WTC11 (cell line): ENCODE results near the gene RGS7. TPM values are rescaled to one million over a fixed set of nuclear protein-coding genes. Genes with fewer than 3 reads are reported as not detected.
A peak's percentile ranks its signal among the peaks of the same experiment; 100 is the strongest.
"Not testable (repeated sequence)": the region's sequence is repeated elsewhere in the genome, so short reads cannot be mapped to it uniquely, and the experiment has no call there.

Source experiments
- ATAC-seq: fragments of 200-7000 bp; cut with Tn5 transposase; 2 replicates; pipeline ENCODE4 v1.10.0; 2021; ENCODE audit warnings: mild to moderate bottlenecking, moderate library complexity
- CTCF ChIA-PET: fragments of 300-600 bp; sonication (Branson Sonifier 250); formaldehyde crosslinking; loops from one replicate; lab custom pipeline; 2021; ENCODE audit warnings: antibody characterized with exemption; lab: Charles Lee
- POLR2A ChIA-PET: fragments of 350-600 bp; sonication (Branson Sonifier 250); formaldehyde crosslinking; loops from one replicate; lab custom pipeline; 2021; ENCODE audit warnings: antibody characterized with exemption; lab: Charles Lee
- DNase-seq: peaks from one replicate; pipeline ENCODE4 v3.0.0; 2021; ENCODE audit warnings: low spot score
- H3K27ac Mint-ChIP-seq: 2 replicates; pipeline ENCODE4 v1.8.0; 2021; ENCODE audit warnings: mixed read lengths
- H3K27me3 Mint-ChIP-seq: 2 replicates; pipeline ENCODE4 v1.8.0; 2021; ENCODE audit warnings: low read depth, mild to moderate bottlenecking, moderate library complexity, mixed read lengths
- H3K36me3 Mint-ChIP-seq: 2 replicates; pipeline ENCODE4 v1.8.0; 2021; ENCODE audit warnings: mixed read lengths
- H3K4me1 Mint-ChIP-seq: 2 replicates; pipeline ENCODE4 v1.8.0; 2022; ENCODE audit warnings: mixed read lengths
- H3K4me3 Mint-ChIP-seq: 2 replicates; pipeline ENCODE4 v1.8.0; 2021; ENCODE audit warnings: mild to moderate bottlenecking, moderate library complexity, mixed read lengths
- H3K9me3 Mint-ChIP-seq: 2 replicates; pipeline ENCODE4 v1.8.0; 2021; ENCODE audit warnings: mixed read lengths
- CREB1 ChIP-seq: sonication (generic); formaldehyde crosslinking; IDR thresholded peaks from 2 replicates; pipeline ENCODE4 v1.8.0; 2023; ENCODE audit warnings: mild to moderate bottlenecking, missing genetic modification reagents
- ERG ChIP-seq: fragments of 250-450 bp; sonication (Bioruptor Pico); IDR thresholded peaks from 2 replicates; pipeline ENCODE4 v1.8.0; 2021; ENCODE audit warnings: mild to moderate bottlenecking
- FOXP1 ChIP-seq: sonication (generic); formaldehyde crosslinking; IDR thresholded peaks from 2 replicates; pipeline ENCODE4 v1.8.0; 2022; ENCODE audit warnings: missing genetic modification reagents, mild to moderate bottlenecking, moderate library complexity, borderline replicate concordance
- PRRX2 ChIP-seq: fragments of 250-450 bp; sonication (Bioruptor Pico); IDR thresholded peaks from 2 replicates; pipeline ENCODE4 v1.8.0; 2021; ENCODE audit warnings: mild to moderate bottlenecking
- RELA ChIP-seq: sonication (generic); formaldehyde crosslinking; IDR thresholded peaks from 2 replicates; pipeline ENCODE4 v1.8.1; 2022; ENCODE audit warnings: missing genetic modification reagents, mild to moderate bottlenecking, borderline replicate concordance
- SMAD4 ChIP-seq: sonication (generic); formaldehyde crosslinking; IDR thresholded peaks from 2 replicates; pipeline ENCODE4 v1.8.0; 2022; ENCODE audit warnings: mild to moderate bottlenecking, missing genetic modification reagents
- STAT6 ChIP-seq: sonication (generic); formaldehyde crosslinking; conservative IDR thresholded peaks from 2 replicates; pipeline ENCODE4 v1.8.1; 2023; ENCODE audit warnings: mild to moderate bottlenecking, low read depth, missing genetic modification reagents, moderate library complexity
- TCF7 ChIP-seq: sonication (generic); formaldehyde crosslinking; IDR thresholded peaks from 2 replicates; pipeline ENCODE4 v1.8.0; 2022; ENCODE audit warnings: mild to moderate bottlenecking, low read depth, missing genetic modification reagents, moderate library complexity
- TEAD4 ChIP-seq: sonication (generic); formaldehyde crosslinking; IDR thresholded peaks from 2 replicates; pipeline ENCODE4 v1.8.0; 2022; ENCODE audit warnings: mild to moderate bottlenecking, missing genetic modification reagents
- ZBTB21 ChIP-seq: sonication (generic); formaldehyde crosslinking; IDR thresholded peaks from 2 replicates; pipeline ENCODE4 v1.8.1; 2023; ENCODE audit warnings: mild to moderate bottlenecking, missing genetic modification reagents, borderline replicate concordance
- ZNF121 ChIP-seq: sonication (generic); formaldehyde crosslinking; IDR thresholded peaks from 2 replicates; pipeline ENCODE4 v1.8.0; 2023; ENCODE audit warnings: missing genetic modification reagents
- ZNF138 ChIP-seq: sonication (generic); formaldehyde crosslinking; conservative IDR thresholded peaks from 2 replicates; pipeline ENCODE4 v1.8.1; 2022; ENCODE audit warnings: mild to moderate bottlenecking, moderate library complexity, missing genetic modification reagents
- ZNF317 ChIP-seq: sonication (generic); formaldehyde crosslinking; IDR thresholded peaks from 2 replicates; pipeline ENCODE4 v1.8.1; 2023; ENCODE audit warnings: low read depth, mild to moderate bottlenecking, moderate library complexity, missing genetic modification reagents, borderline replicate concordance
- ZNF416 ChIP-seq: fragments of 250-450 bp; sonication (Bioruptor Pico); IDR thresholded peaks from 2 replicates; pipeline ENCODE4 v1.9.0; 2021; ENCODE audit warnings: mild to moderate bottlenecking, inconsistent platforms
- total RNA-seq: library from RNA; stranded (reverse); gene quantifications from 3 replicates; pipeline ENCODE4 v1.2.3, GENCODE V29; 2021
- TF ChIP-seq, protein P1 (sequence below): sonication (generic); formaldehyde crosslinking; IDR thresholded peaks from 2 replicates; pipeline ENCODE4 v1.8.0; 2023; ENCODE audit warnings: mild to moderate bottlenecking, missing genetic modification reagents
- TF ChIP-seq, protein P2 (sequence below): sonication (generic); formaldehyde crosslinking; IDR thresholded peaks from 2 replicates; pipeline ENCODE4 v1.8.0; 2023; ENCODE audit warnings: missing genetic modification reagents, mild to moderate bottlenecking, borderline replicate concordance
- TF ChIP-seq, protein P3 (sequence below): sonication (generic); formaldehyde crosslinking; IDR thresholded peaks from 2 replicates; pipeline ENCODE4 v1.8.0; 2022; ENCODE audit warnings: mild to moderate bottlenecking, missing genetic modification reagents

Gene RGS7
- total RNA-seq, 1 experiment from 2014 or later, result 1.2 TPM

- H3K27me3 Mint-ChIP-seq, result no peaks in the 10 kb centered on the region
- no peak for DNase-seq
- H3K36me3 Mint-ChIP-seq, result peaks cover 12% of the 10 kb centered on the region
- no peak for TF ChIP-seq STAT6 (CRISPR knock-in tag)
- no peak for TF ChIP-seq TCF7
- no peak for TF ChIP-seq ZNF138 (CRISPR knock-in tag)
- TF ChIP-seq TEAD4 (CRISPR knock-in tag), result no peak
- TF ChIP-seq ZNF317 (CRISPR knock-in tag), result no peak
- TF ChIP-seq PRRX2 (CRISPR knock-in tag), result no peak
- TF ChIP-seq ZNF121 (CRISPR knock-in tag), result no peak
- no peak for TF ChIP-seq FOXP1 (CRISPR knock-in tag)
- TF ChIP-seq, protein P1, sequence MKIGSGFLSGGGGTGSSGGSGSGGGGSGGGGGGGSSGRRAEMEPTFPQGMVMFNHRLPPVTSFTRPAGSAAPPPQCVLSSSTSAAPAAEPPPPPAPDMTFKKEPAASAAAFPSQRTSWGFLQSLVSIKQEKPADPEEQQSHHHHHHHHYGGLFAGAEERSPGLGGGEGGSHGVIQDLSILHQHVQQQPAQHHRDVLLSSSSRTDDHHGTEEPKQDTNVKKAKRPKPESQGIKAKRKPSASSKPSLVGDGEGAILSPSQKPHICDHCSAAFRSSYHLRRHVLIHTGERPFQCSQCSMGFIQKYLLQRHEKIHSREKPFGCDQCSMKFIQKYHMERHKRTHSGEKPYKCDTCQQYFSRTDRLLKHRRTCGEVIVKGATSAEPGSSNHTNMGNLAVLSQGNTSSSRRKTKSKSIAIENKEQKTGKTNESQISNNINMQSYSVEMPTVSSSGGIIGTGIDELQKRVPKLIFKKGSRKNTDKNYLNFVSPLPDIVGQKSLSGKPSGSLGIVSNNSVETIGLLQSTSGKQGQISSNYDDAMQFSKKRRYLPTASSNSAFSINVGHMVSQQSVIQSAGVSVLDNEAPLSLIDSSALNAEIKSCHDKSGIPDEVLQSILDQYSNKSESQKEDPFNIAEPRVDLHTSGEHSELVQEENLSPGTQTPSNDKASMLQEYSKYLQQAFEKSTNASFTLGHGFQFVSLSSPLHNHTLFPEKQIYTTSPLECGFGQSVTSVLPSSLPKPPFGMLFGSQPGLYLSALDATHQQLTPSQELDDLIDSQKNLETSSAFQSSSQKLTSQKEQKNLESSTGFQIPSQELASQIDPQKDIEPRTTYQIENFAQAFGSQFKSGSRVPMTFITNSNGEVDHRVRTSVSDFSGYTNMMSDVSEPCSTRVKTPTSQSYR (CRISPR knock-in tag), result no peak
- TF ChIP-seq CREB1 (CRISPR knock-in tag), result no peak
- TF ChIP-seq, protein P2, sequence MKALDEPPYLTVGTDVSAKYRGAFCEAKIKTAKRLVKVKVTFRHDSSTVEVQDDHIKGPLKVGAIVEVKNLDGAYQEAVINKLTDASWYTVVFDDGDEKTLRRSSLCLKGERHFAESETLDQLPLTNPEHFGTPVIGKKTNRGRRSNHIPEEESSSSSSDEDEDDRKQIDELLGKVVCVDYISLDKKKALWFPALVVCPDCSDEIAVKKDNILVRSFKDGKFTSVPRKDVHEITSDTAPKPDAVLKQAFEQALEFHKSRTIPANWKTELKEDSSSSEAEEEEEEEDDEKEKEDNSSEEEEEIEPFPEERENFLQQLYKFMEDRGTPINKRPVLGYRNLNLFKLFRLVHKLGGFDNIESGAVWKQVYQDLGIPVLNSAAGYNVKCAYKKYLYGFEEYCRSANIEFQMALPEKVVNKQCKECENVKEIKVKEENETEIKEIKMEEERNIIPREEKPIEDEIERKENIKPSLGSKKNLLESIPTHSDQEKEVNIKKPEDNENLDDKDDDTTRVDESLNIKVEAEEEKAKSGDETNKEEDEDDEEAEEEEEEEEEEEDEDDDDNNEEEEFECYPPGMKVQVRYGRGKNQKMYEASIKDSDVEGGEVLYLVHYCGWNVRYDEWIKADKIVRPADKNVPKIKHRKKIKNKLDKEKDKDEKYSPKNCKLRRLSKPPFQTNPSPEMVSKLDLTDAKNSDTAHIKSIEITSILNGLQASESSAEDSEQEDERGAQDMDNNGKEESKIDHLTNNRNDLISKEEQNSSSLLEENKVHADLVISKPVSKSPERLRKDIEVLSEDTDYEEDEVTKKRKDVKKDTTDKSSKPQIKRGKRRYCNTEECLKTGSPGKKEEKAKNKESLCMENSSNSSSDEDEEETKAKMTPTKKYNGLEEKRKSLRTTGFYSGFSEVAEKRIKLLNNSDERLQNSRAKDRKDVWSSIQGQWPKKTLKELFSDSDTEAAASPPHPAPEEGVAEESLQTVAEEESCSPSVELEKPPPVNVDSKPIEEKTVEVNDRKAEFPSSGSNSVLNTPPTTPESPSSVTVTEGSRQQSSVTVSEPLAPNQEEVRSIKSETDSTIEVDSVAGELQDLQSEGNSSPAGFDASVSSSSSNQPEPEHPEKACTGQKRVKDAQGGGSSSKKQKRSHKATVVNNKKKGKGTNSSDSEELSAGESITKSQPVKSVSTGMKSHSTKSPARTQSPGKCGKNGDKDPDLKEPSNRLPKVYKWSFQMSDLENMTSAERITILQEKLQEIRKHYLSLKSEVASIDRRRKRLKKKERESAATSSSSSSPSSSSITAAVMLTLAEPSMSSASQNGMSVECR, result no peak
- H3K27ac Mint-ChIP-seq, result no peak overlapping the region
- peaks cover 4% of the 10 kb centered on the region for H3K4me1 Mint-ChIP-seq
- H3K9me3 Mint-ChIP-seq, result peaks cover 23% of the 10 kb centered on the region
- H3K4me3 Mint-ChIP-seq, result no peak overlapping the region
- no peak for ATAC-seq
- ChIA-PET POLR2A (no interaction called here), CTCF (no interaction called here)
These were observed 451.7 kb downstream of the RGS7 start for GRCh38 chr1:240905225-240905765.

GRCh38 chr1:240895424-240895823 lies 461.6 kb downstream of the RGS7 start:
- POLR2A ChIA-PET, ATAC-seq, CTCF ChIA-PET, H3K4me1 Mint-ChIP-seq, H3K27ac Mint-ChIP-seq, H3K36me3 Mint-ChIP-seq, H3K27me3 Mint-ChIP-seq, H3K4me3 Mint-ChIP-seq, DNase-seq: not testable (repeated sequence)
- peaks cover 36% of the 10 kb centered on the region for H3K9me3 Mint-ChIP-seq

DNA sequence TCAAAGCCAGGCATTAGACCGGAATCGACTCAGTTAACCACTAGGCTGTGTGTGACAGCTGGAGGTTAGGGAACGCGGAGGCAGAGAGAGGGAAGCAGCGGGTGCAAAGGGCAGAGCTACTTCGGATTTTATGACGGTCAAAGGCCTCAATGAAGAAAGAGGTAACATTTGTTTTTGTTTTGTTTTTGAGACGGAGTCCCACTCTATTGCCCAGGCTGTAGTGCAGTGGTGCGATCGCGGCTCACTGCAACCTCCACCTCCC lies 468.3 kb downstream of the RGS7 start:
- H3K9me3 Mint-ChIP-seq, result no peaks in the 10 kb centered on the region
- POLR2A ChIA-PET, result no interaction called here
- no peaks in the 10 kb centered on the region for H3K27me3 Mint-ChIP-seq
- peak overlapping the region; percentile 20; the same call in 1 of the 2 replicates for H3K27ac Mint-ChIP-seq
- no peak for ATAC-seq
- no peak overlapping the region for H3K4me3 Mint-ChIP-seq
- H3K36me3 Mint-ChIP-seq, result no peaks in the 10 kb centered on the region
- CTCF ChIA-PET, result interaction anchor here (2.0 kb wide), 2 partner anchors 78 to 380 kb away, joined by 9 to 11 read pairs; no protein-coding TSS in a partner anchor
- no peak for DNase-seq
- peaks cover 9% of the 10 kb centered on the region for H3K4me1 Mint-ChIP-seq
- TF ChIP-seq ZNF138 (CRISPR knock-in tag) (no peak), PRRX2 (CRISPR knock-in tag) (no peak), ZNF416 (no peak), CREB1 (CRISPR knock-in tag) (no peak), ZBTB21 (CRISPR knock-in tag) (no peak), RELA (CRISPR knock-in tag) (no peak), ERG (CRISPR knock-in tag) (no peak), SMAD4 (CRISPR knock-in tag) (no peak), FOXP1 (CRISPR knock-in tag) (no peak)
- TF ChIP-seq, protein P3, sequence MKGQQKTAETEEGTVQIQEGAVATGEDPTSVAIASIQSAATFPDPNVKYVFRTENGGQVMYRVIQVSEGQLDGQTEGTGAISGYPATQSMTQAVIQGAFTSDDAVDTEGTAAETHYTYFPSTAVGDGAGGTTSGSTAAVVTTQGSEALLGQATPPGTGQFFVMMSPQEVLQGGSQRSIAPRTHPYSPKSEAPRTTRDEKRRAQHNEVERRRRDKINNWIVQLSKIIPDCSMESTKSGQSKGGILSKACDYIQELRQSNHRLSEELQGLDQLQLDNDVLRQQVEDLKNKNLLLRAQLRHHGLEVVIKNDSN, result no peak
